Activated T-helper 17 cell treated with anti-CD3 and anti-CD28 coated beads, Interleukin-2, amount 50 U/mL, for 72 hours (primary cell): ENCODE data around the gene GCC1. TPM values are rescaled to one million over a fixed set of nuclear protein-coding genes. Genes with fewer than 3 reads are reported as not detected.

Experiments used
- ATAC-seq: fragments of 150-1000 bp; cut with Tn5 transposase; replicated peaks from 2 replicates; pipeline ENCODE4 v1.10.0; 2021; ENCODE audit warnings: mild to moderate bottlenecking, moderate library complexity
- H3K27ac Mint-ChIP-seq: one replicate; pipeline ENCODE4 v1.8.0; 2022; ENCODE audit warnings: mixed read lengths
- H3K27me3 Mint-ChIP-seq: one replicate; pipeline ENCODE4 v1.8.0; 2022; ENCODE audit warnings: mixed read lengths
- H3K36me3 Mint-ChIP-seq: one replicate; pipeline ENCODE4 v1.8.0; 2022; ENCODE audit warnings: low read depth, mild to moderate bottlenecking, mixed read lengths
- H3K4me1 Mint-ChIP-seq: one replicate; pipeline ENCODE4 v1.8.0; 2022; ENCODE audit warnings: mixed read lengths
- H3K4me3 Mint-ChIP-seq: one replicate; pipeline ENCODE4 v1.8.0; 2022; ENCODE audit warnings: mild to moderate bottlenecking, mixed read lengths
- H3K9me3 Mint-ChIP-seq: one replicate; pipeline ENCODE4 v1.8.0; 2022; ENCODE audit warnings: mixed read lengths
- total RNA-seq, 2 donors: library from RNA; stranded (reverse); gene quantifications; one replicate each; pipeline ENCODE4 v1.2.3, GENCODE V29; 2022

Gene GCC1
- total RNA-seq, 2 donors from 2014 or later, result 13.2 to 18.1 TPM

DNA sequence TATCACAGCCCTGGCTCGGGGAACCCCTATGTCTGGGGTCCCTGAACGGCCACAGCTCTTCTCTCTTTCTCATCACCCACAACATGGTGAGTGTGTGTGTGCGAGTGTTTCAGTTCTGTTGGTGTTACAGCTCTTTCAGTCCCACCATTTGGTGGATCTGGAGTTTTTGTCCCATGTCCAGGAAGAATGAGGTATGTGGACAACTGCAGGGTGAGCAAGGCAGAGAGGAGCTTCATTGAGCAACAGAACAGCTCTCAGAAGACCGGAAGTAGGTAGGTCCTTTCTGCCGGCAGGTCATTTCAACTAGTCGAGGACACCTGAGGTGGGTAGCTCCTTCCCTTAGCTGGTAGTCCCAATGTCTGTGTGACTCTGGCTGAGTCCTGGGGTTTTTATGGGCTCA, 23.1 kb upstream of the GCC1 start:
- H3K27me3 Mint-ChIP-seq, result peaks cover 18% of the 10 kb centered on the region
- H3K4me1 Mint-ChIP-seq, result no peaks in the 10 kb centered on the region
- no peak overlapping the region for H3K4me3 Mint-ChIP-seq
- ATAC-seq, result no peak
- no peaks in the 10 kb centered on the region for H3K9me3 Mint-ChIP-seq
- no peaks in the 10 kb centered on the region for H3K36me3 Mint-ChIP-seq
- no peak overlapping the region for H3K27ac Mint-ChIP-seq

DNA sequence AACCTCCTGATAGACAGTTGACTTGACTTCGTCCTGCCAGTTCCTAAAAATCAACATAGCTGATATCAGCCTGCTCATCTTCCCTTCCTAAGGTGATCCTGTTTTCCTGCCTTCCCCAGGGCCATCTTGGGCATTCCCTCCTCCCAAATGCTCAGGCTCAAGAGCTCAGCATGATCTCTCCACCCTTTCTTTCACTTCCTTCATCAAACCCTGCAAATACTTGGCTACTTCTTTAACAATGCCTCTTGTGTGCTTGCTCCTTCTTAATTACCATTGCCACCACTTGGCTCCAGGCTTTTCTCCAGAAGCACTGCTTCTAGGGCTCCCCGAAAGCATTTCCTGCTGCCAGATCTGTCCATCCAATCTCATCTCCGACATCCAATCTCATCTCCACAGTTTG, 15.5 kb upstream of the GCC1 start:
- H3K4me3 Mint-ChIP-seq, result no peak overlapping the region
- no peaks in the 10 kb centered on the region for H3K27me3 Mint-ChIP-seq
- H3K36me3 Mint-ChIP-seq, result no peaks in the 10 kb centered on the region
- no peak overlapping the region for H3K27ac Mint-ChIP-seq
- ATAC-seq, result no peak
- H3K9me3 Mint-ChIP-seq, result no peaks in the 10 kb centered on the region
- no peaks in the 10 kb centered on the region for H3K4me1 Mint-ChIP-seq

DNA sequence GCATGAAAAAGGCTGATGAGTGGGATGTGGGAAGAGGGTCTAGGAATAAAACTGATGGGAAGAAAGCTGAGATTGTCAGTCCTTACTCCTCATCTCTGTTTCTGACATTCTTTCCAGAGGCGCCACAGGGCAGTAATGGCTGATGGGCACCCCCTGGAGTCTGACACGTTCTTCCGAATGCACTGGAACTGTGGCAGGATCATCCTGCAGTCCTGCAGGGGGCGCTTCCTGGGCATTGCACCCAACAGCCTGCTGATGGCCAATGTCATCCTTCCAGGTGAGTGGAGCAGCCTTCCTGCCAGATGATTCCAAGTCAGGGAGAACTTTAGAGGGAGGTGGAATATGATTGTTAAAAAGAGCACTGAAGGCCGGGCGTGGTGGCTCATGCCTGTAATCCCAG, 12.9 kb upstream of the GCC1 start:
- Mint-ChIP-seq H3K4me3 (no peak overlapping the region), H3K4me1 (no peaks in the 10 kb centered on the region), H3K27me3 (no peaks in the 10 kb centered on the region), H3K36me3 (no peaks in the 10 kb centered on the region), H3K9me3 (no peaks in the 10 kb centered on the region), H3K27ac (no peak overlapping the region)
- no peak for ATAC-seq

DNA sequence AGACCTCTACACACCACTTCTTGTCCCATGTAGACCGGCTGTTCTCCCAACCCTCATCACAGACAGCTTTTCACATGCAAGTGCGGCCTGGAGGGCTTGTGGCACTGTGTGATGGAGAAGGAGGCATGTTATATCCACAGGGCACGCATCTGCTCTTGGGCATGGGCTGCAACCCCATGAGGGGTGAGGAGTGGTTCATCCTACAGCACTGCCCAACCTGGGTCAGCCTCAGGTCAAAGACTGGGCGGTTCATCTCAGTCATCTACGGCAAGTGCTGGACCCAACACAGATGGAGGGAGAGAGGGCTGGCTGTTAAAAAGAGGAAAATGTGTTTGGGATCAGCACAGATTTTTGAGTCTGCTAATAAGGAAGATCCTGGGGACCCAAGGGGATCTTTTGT, 10.3 kb upstream of the GCC1 start:
- H3K36me3 Mint-ChIP-seq, result peaks cover 21% of the 10 kb centered on the region
- H3K27ac Mint-ChIP-seq, result no peak overlapping the region
- no peaks in the 10 kb centered on the region for H3K27me3 Mint-ChIP-seq
- ATAC-seq, result no peak
- H3K4me3 Mint-ChIP-seq, result no peak overlapping the region
- no peaks in the 10 kb centered on the region for H3K9me3 Mint-ChIP-seq
- no peaks in the 10 kb centered on the region for H3K4me1 Mint-ChIP-seq

DNA sequence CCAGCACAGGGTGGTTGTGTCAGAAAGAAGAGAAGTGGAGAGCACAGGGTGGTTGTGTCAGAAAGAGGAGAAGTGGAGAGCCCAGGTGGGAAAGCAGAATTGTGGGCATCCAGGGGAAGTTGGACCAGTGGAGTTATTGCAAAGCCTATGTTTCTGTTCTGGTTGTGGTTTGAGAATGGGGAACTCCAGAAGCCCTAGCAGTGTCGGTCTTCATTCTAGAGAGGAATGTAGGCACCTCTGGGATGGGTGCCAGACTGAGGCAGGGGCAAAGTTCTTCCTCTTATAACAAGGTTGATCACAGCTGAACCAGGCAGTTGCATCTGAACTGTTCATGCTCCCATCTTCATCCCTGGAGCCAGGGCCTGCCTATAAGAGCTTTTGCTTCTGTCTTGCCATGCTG, 9.1 kb upstream of the GCC1 start:
- ATAC-seq, result no peak
- Mint-ChIP-seq H3K4me1 (peaks cover 6% of the 10 kb centered on the region), H3K9me3 (no peaks in the 10 kb centered on the region), H3K27ac (peak overlapping the region; percentile 43), H3K27me3 (no peaks in the 10 kb centered on the region), H3K4me3 (no peak overlapping the region), H3K36me3 (peaks cover 33% of the 10 kb centered on the region)

DNA sequence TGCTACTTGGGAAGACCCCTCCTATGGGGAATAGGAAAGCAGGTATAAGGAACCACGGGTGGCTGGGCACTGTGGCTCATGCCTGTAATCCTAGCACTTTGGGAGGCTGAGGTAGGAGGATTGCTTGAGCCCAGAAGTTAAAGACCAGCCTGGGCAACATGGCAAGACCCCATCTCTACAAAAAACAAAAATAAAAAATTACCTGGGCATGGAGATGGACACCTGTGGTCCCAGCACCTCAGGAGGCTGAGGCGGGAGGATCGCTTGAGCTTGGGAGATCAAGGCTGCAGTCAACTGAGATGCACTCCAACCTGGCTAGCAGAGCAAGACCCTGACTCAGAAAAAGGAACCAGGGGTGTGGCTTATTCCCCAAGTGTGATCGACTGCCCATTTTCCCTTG, 7.2 kb upstream of the GCC1 start:
- Mint-ChIP-seq H3K36me3 (peaks cover 35% of the 10 kb centered on the region), H3K4me3 (no peak overlapping the region), H3K27me3 (no peaks in the 10 kb centered on the region), H3K4me1 (peaks cover 9% of the 10 kb centered on the region), H3K27ac (no peak overlapping the region), H3K9me3 (no peaks in the 10 kb centered on the region)
- ATAC-seq, result no peak

DNA sequence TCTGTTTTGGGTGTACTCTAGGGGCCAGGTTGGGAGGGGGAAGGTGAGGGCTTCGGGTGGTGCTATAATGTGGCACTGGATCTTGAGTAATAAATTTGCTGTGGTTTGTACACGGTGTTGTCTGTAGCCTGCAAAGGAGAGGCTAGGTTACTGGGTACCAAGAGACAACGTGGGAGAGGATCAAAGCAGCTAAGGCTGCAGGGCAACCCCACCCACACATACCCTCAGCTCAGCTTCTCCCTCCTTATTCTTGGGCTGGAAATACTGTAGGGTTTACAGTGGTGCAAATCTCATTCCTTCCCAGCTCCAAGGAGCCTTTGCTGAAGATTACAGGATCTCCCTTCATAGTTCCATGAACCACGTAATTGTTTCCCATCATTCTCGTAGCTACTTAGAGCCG, 6.2 kb upstream of the GCC1 start:
- Mint-ChIP-seq H3K4me3 (no peak overlapping the region), H3K36me3 (peaks cover 35% of the 10 kb centered on the region)

DNA sequence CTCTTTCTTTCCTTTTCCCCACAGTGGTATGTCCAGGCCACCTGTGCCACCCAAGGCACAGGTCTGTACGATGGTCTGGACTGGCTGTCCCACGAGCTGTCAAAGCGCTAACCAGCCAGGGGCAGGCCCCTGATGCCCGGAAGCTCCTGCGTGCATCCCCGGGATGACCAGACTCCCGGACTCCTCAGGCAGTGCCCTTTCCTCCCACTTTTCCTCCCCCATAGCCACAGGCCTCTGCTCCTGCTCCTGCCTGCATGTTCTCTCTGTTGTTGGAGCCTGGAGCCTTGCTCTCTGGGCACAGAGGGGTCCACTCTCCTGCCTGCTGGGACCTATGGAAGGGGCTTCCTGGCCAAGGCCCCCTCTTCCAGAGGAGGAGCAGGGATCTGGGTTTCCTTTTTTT, 5.8 kb upstream of the GCC1 start:
- Mint-ChIP-seq H3K9me3 (no peaks in the 10 kb centered on the region), H3K4me3 (no peak overlapping the region), H3K27me3 (no peaks in the 10 kb centered on the region), H3K4me1 (peaks cover 9% of the 10 kb centered on the region), H3K27ac (no peak overlapping the region), H3K36me3 (peaks cover 35% of the 10 kb centered on the region)
- ATAC-seq, result no peak

More for the DNA sequence above, 6.2 kb upstream of the GCC1 start:
- no peaks in the 10 kb centered on the region for H3K9me3 Mint-ChIP-seq
- ATAC-seq, result no peak
- no peak overlapping the region for H3K27ac Mint-ChIP-seq
- peaks cover 9% of the 10 kb centered on the region for H3K4me1 Mint-ChIP-seq
- no peaks in the 10 kb centered on the region for H3K27me3 Mint-ChIP-seq

DNA sequence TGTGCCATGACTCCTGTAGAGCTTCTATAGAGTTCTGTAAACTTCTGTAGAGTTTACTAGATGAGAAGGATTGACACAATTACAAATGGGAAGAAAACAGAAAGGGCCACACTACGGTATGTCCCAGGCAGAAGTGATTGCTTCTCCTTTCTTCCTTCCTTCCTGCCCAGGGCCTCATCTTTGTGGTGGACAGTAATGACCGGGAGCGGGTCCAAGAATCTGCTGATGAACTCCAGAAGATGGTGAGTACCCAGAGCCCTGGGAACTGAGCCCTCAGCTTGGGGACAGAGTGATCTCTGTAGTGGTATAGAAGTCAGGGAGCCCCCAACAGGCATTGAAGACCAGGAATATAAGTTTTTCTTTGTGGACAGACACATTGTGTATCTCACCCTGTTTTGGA, 4.5 kb upstream of the GCC1 start:
- no peak for ATAC-seq
- Mint-ChIP-seq H3K36me3 (peaks cover 35% of the 10 kb centered on the region), H3K4me1 (peaks cover 14% of the 10 kb centered on the region), H3K27me3 (no peaks in the 10 kb centered on the region), H3K4me3 (peak overlapping the region; percentile 93), H3K27ac (peak overlapping the region; percentile 97), H3K9me3 (no peaks in the 10 kb centered on the region)

DNA sequence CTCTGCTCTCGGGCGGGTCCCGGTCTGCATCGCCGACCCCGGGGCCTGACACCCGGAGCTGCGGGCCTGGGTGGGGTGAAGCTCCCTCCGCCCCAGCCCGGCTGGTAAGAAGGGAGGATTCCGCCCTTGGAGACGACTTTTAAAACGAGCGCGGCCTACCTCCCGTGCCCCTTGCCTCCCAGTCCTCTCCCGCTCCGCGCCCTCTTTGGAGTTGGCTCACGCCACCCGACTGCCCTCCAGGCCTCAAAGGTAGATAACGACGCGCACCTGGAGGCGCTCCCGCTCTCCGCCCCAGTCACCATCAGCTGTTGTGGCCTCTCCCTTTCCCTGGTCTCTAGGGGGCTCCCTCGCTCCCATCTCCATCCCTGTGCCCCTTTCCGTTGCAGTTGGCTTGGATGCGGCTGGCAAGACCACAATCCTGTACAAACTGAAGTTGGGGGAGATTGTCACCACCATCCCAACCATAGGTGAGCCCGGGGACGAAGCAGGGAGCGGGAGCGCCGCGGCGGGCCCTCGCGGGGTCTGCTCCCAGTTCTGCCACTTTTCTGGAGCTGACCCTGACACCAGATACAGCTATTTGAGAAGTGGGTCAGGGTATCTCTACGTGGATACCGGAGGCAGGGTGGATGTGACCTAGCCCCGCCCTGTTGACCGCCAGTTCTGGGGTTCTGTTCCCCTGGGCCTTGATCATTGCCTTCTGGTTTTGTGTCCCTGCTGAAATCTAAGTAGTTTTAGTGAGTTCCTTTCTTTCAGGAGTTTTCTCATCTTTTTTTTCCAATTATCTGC, 3.5 kb upstream of the GCC1 start:
- peak; percentile 25 for ATAC-seq
- H3K4me1 Mint-ChIP-seq, result peaks cover 22% of the 10 kb centered on the region

DNA sequence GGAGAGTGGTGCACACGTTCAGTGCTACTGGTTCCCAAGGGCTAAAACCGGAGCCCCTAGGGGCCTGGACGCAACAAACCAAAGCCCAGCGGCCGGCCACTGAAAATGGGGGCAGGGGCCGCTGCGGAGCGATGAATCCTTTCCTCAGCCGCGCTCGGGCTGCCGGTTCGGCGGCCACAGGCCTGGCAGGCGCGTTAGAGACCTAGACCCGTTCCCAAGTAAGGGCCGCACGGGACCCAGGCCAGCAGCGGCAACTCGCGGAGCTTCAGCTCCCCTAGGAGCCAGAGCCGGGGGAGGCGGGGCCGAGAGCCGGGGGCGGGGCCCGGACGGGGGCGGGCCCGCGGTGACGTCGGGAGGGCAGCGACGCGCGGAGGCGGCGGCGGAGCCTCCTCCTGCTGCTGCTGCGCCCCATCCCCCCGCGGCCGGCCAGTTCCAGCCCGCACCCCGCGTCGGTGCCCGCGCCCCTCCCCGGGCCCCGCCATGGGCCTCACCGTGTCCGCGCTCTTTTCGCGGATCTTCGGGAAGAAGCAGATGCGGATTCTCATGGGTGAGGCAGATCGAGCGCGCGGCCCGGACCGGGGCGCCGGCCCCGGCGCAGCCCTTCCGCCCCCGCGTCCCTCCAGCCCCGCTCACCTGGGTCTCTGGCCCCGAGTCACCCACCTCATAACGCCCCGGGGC, 2.8 kb upstream of the GCC1 start, which contains the start of gene ARF5:
Gene ARF5, plus strand, starts transcription at position 393 of the 678 bp plus-strand sequence. Its CDS starts 88 bp downstream, at position 481.
- Mint-ChIP-seq H3K4me1 (peaks cover 29% of the 10 kb centered on the region), H3K27ac (peak within 1 kb of the TSS; percentile 97), H3K4me3 (peak within 1 kb of the TSS; percentile 93), H3K9me3 (no peaks in the 10 kb centered on the region), H3K27me3 (no peaks in the 10 kb centered on the region), H3K36me3 (peaks cover 43% of the 10 kb centered on the region)
- ATAC-seq, result peak; percentile 87

More for the DNA sequence above, 3.5 kb upstream of the GCC1 start:
- Mint-ChIP-seq H3K36me3 (peaks cover 36% of the 10 kb centered on the region), H3K27me3 (no peaks in the 10 kb centered on the region), H3K27ac (peak overlapping the region; percentile 97), H3K4me3 (peak overlapping the region; percentile 93), H3K9me3 (no peaks in the 10 kb centered on the region)

DNA sequence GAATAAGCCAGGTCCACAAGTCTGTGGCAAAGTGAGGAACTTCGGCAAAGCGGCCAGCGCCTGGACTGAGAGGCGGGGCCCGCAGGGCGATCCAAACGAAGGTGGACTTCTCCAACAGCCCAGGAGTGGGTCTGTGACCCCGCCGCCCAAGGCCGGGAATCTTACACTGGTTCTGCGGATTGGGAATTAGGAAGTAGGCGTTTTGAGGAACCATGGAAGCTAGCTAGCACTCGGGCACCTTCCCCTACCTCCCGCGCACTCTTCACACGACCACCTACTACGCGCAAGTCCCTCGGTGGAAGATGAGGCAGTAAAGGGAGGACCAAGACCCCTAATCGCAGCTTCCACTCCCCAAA, 2.2 kb upstream of the GCC1 start:
- no peak for ATAC-seq
- H3K27ac Mint-ChIP-seq, result no peak overlapping the region
- H3K4me1 Mint-ChIP-seq, result peaks cover 34% of the 10 kb centered on the region
- no peaks in the 10 kb centered on the region for H3K9me3 Mint-ChIP-seq
- peaks cover 46% of the 10 kb centered on the region for H3K36me3 Mint-ChIP-seq
- peak overlapping the region; percentile 88 for H3K4me3 Mint-ChIP-seq
- no peaks in the 10 kb centered on the region for H3K27me3 Mint-ChIP-seq

DNA sequence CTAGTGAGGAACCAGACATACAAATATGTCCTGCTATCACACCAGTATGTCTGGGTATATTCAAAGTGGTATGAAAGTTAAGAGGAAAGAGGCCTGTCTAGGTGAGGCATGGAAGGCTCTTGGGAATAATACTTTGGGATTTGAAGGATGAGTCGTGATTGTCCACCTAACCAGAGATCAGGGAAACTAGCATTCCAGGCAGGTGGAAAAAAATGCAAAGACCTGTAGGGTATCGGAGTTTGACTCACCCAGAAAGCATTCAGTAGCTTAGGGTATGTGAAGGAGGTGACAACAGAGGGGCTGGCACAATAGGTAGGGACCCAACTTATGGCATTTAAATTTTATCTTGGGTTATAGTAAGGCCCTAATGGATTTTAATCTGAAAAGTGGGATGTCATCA, 950 bp upstream of the GCC1 start:
- no peak for ATAC-seq
- Mint-ChIP-seq H3K27me3 (no peaks in the 10 kb centered on the region), H3K27ac (peak overlapping the region; percentile 83), H3K4me1 (peaks cover 47% of the 10 kb centered on the region), H3K36me3 (peaks cover 47% of the 10 kb centered on the region), H3K4me3 (peak overlapping the region; percentile 88), H3K9me3 (no peaks in the 10 kb centered on the region)

DNA sequence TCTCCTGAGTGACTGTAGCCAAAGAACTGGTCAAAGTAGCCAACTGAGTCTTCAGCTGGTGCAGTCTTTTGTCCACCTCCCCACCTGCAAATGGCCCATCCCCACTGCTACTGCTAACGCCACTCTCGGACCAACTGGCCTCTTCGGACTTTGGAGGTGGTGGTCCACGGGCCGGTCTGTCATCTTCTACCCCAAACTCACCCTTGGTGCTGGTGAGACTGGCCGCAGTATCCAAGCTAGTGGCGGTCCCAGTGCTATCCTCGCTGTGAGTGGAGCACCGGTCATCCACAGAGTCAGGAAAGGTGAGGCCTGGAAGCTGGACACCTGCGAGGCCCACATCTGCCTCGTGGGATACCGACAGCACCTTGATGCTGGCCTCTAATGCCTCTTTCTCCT, 750 bp downstream of the GCC1 start:
- Mint-ChIP-seq H3K36me3 (peaks cover 47% of the 10 kb centered on the region), H3K27me3 (no peaks in the 10 kb centered on the region), H3K27ac (peak overlapping the region; percentile 83), H3K4me3 (peak overlapping the region; percentile 88), H3K9me3 (no peaks in the 10 kb centered on the region), H3K4me1 (peaks cover 48% of the 10 kb centered on the region)
- ATAC-seq, result no peak

DNA sequence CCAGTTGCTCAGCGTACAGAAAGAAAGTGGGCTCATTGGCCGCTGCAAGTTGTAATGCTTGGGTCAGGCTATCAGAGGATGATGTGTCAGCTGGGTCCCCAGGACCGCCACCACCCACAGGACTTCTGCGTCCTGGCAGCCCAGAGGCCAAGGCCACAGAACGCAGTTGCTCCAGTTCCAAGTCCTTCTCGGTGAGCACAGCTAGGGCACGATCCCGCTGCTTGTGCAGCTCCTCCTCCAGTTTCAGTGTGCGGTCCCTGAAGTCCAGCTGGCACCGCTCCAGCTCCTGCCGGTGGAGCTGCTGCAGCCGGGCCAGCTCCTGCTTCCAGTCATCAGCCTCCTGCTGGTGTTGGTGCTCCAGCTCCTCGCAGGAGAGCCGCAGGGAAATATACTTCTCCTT, 3.0 kb downstream of the GCC1 start:
- no peak for ATAC-seq
- no peak overlapping the region for H3K27ac Mint-ChIP-seq
- H3K4me1 Mint-ChIP-seq, result peaks cover 47% of the 10 kb centered on the region

More for the DNA sequence above, 3.0 kb downstream of the GCC1 start:
- Mint-ChIP-seq H3K4me3 (no peak overlapping the region), H3K9me3 (no peaks in the 10 kb centered on the region), H3K36me3 (peaks cover 57% of the 10 kb centered on the region), H3K27me3 (no peaks in the 10 kb centered on the region)
